GM03348 (cell line): ENCODE measurements around the gene LEPR.
A peak's percentile ranks its signal among the peaks of the same experiment; 100 is the strongest.
"Not testable (repeated sequence)": the region's sequence is repeated elsewhere in the genome, so short reads cannot be mapped to it uniquely, and the experiment has no call there.

Experiments
- DNase-seq: peaks from one replicate; pipeline ENCODE4 v3.0.0; 2012; ENCODE audit warnings: low spot score

LEPR gene

GRCh38 chr1:65435987-65436386 is 15.5 kb downstream of the LEPR start:
- peak; percentile 79 for DNase-seq

GRCh38 chr1:65437616-65438015 is 17.1 kb downstream of the LEPR start:
- DNase-seq: no peak

GRCh38 chr1:65440322-65440900 is 19.9 kb downstream of the LEPR start:
- no peak for DNase-seq

GRCh38 chr1:65440915-65441314 is 20.4 kb downstream of the LEPR start:
- DNase-seq: peak; percentile 67

GRCh38 chr1:65441464-65441863 is 21.0 kb downstream of the LEPR start:
- DNase-seq: no peak

- DNase-seq: no peak
Measured at GRCh38 chr1:65442442-65442841, 22.0 kb downstream of the LEPR start.

- DNase-seq: no peak
Measured at GRCh38 chr1:65443647-65444046, 23.2 kb downstream of the LEPR start.

- DNase-seq: no peak
Measured at GRCh38 chr1:65444128-65444640, 23.7 kb downstream of the LEPR start.

GRCh38 chr1:65445837-65446236 is 25.4 kb downstream of the LEPR start:
- DNase-seq: no peak

GRCh38 chr1:65449214-65449823 is 28.9 kb downstream of the LEPR start:
- no peak for DNase-seq

GRCh38 chr1:65455678-65456077 is 35.2 kb downstream of the LEPR start:
- DNase-seq: not testable (repeated sequence)

- DNase-seq: no peak
Measured at GRCh38 chr1:65456481-65456880, 36.0 kb downstream of the LEPR start.

- DNase-seq: no peak
Measured at GRCh38 chr1:65457868-65458267, 37.4 kb downstream of the LEPR start.

GRCh38 chr1:65458730-65459396 is 38.4 kb downstream of the LEPR start:
- DNase-seq: peak; percentile 36

GRCh38 chr1:65459397-65459768 is 38.9 kb downstream of the LEPR start:
- DNase-seq: peak; percentile 58

- not testable (repeated sequence) for DNase-seq
Measured at GRCh38 chr1:65465837-65466236, 45.4 kb downstream of the LEPR start.

- DNase-seq: no peak
Measured at GRCh38 chr1:65467536-65467935, 47.1 kb downstream of the LEPR start.

- no peak for DNase-seq
Measured at GRCh38 chr1:65469126-65469888, 48.8 kb downstream of the LEPR start.

- no peak for DNase-seq
Measured at GRCh38 chr1:65469889-65470340, 49.4 kb downstream of the LEPR start.
